ENCODE measurements around the gene B3GALT6. TPM values are rescaled to one million over a fixed set of nuclear protein-coding genes. Genes with fewer than 3 reads are reported as not detected.
A peak's percentile ranks its signal among the peaks of the same experiment; 100 is the strongest.

The B3GALT6 gene
- polyA plus RNA-seq, 3 donors: 1.9 to 8.8 (median 7.2) TPM

- Histone ChIP-seq H2AFZ (ENCODE audit: insufficient read depth, low read depth, low read length, poor library complexity, severe bottlenecking) (no peak overlapping the region), H3K4me2 (replicated peaks; ENCODE audit: extremely low read depth, low read length, poor library complexity, severe bottlenecking) (no peak overlapping the region), H3K9me3 (replicated peaks in 1 of 2; ENCODE audit: control insufficient read depth in 1 of 2, insufficient read depth in 1 of 2, low read length in 2 of 2) (no peaks in the 10 kb centered on the region), H3K4me3 (replicated peaks in 1 of 3; ENCODE audit: low read depth in 2 of 3, low read length in 3 of 3) (no peak overlapping the region), H3K4me1 (ENCODE audit: control insufficient read depth in 1 of 2, insufficient read depth in 2 of 2, low read length in 2 of 2) (no peaks in the 10 kb centered on the region), H3K79me2 (ENCODE audit: insufficient read depth, low read length) (peaks cover 35% of the 10 kb centered on the region), H3K27ac (ENCODE audit: low read depth in 1 of 2, low read length in 2 of 2) (no peak overlapping the region), H3K36me3 (replicated peaks in 1 of 2; ENCODE audit: control insufficient read depth in 1 of 2, insufficient read depth in 2 of 2, low read length in 2 of 2) (peaks cover 88 to 99% of the 10 kb centered on the region in 2 donors), H3K27me3 (ENCODE audit: control insufficient read depth in 2 of 2, insufficient read depth in 2 of 2, low read length in 2 of 2) (no peaks in the 10 kb centered on the region), H3K9ac (ENCODE audit: insufficient read depth, low read length, poor library complexity, severe bottlenecking) (no peak overlapping the region), H4K20me1 (ENCODE audit: insufficient read depth, low read length) (peaks cover 86% of the 10 kb centered on the region)
- WGBS (ENCODE audit: insufficient coverage): 95% methylated on average over 43 of the region's 44 CpGs
- Mint-ChIP-seq H3K4me3 (peak overlapping the region in 1 of 2 donors; percentile 18), H3K27me3 (ENCODE audit: low read depth in 3 of 3) (no peaks in the 10 kb centered on the region), H3K4me1 (no peaks in the 10 kb centered on the region), H3K9me3 (peaks cover 0 to 2% (median 0%) of the 10 kb centered on the region in 7 donors), H3K36me3 (peaks cover 67 to 87% of the 10 kb centered on the region in 2 donors), H3K27ac (peak overlapping the region in 3 of 7 donors; percentile 1 to 57 (median 32))
- no peak for DNase-seq
- intact Hi-C loops (cut with micrococcal nuclease): no loop called here
- TF ChIP-seq CTCF (IDR thresholded peaks at IDR 0.05): no peak
Measured at GRCh38 chr1:1222575-1223225, 9.3 kb upstream of the B3GALT6 start.

GRCh38 chr1:1223321-1223720, 8.7 kb upstream of the B3GALT6 start:
- H3K4me3 Mint-ChIP-seq: no peak overlapping the region
- H3K27me3 ChIP-seq (ENCODE audit: control insufficient read depth in 2 of 2, insufficient read depth in 2 of 2, low read length in 2 of 2): no peaks in the 10 kb centered on the region
- peak overlapping the region in 1 of 7 donors; percentile 32 for H3K27ac Mint-ChIP-seq

More at GRCh38 chr1:1223321-1223720, 8.7 kb upstream of the B3GALT6 start:
- Histone ChIP-seq H4K20me1 (ENCODE audit: insufficient read depth, low read length) (peaks cover 86% of the 10 kb centered on the region), H3K36me3 (replicated peaks in 1 of 2; ENCODE audit: control insufficient read depth in 1 of 2, insufficient read depth in 2 of 2, low read length in 2 of 2) (peaks cover 88 to 99% of the 10 kb centered on the region in 2 donors), H2AFZ (ENCODE audit: insufficient read depth, low read depth, low read length, poor library complexity, severe bottlenecking) (no peak overlapping the region), H3K4me2 (replicated peaks; ENCODE audit: extremely low read depth, low read length, poor library complexity, severe bottlenecking) (no peak overlapping the region), H3K4me3 (replicated peaks in 1 of 3; ENCODE audit: low read depth in 2 of 3, low read length in 3 of 3) (no peak overlapping the region), H3K9ac (ENCODE audit: insufficient read depth, low read length, poor library complexity, severe bottlenecking) (no peak overlapping the region), H3K27ac (ENCODE audit: low read depth in 1 of 2, low read length in 2 of 2) (no peak overlapping the region), H3K9me3 (replicated peaks in 1 of 2; ENCODE audit: control insufficient read depth in 1 of 2, insufficient read depth in 1 of 2, low read length in 2 of 2) (no peaks in the 10 kb centered on the region), H3K79me2 (ENCODE audit: insufficient read depth, low read length) (peaks cover 41% of the 10 kb centered on the region), H3K4me1 (ENCODE audit: control insufficient read depth in 1 of 2, insufficient read depth in 2 of 2, low read length in 2 of 2) (no peaks in the 10 kb centered on the region)
- H3K9me3 Mint-ChIP-seq: peaks cover 0 to 2% (median 0%) of the 10 kb centered on the region in 7 donors
- WGBS (ENCODE audit: insufficient coverage): over 99% methylated on average over 13 of the region's 15 CpGs
- H3K27me3 Mint-ChIP-seq (ENCODE audit: low read depth in 3 of 3): no peaks in the 10 kb centered on the region
- intact Hi-C loops (cut with micrococcal nuclease): no loop called here
- DNase-seq: no peak
- H3K36me3 Mint-ChIP-seq: peaks cover 63 to 85% of the 10 kb centered on the region in 2 donors
- no peaks in the 10 kb centered on the region for H3K4me1 Mint-ChIP-seq
- no peak for TF ChIP-seq CTCF (IDR thresholded peaks at IDR 0.05)

Measured in CD14-positive monocyte (primary cell).